Caco-2 (cell line): ENCODE results near the gene CUEDC2. TPM values are rescaled to one million over a fixed set of nuclear protein-coding genes. Genes with fewer than 3 reads are reported as not detected.

Experiments used
- BruUV-seq: library from RNA; stranded (reverse); fragments of 400-500 nt; replicated peaks from 2 replicates; lab custom pipeline; 2021; lab: Mats Ljungman, UMichigan
- CTCF ChIA-PET: fragments of 300-600 bp; sonication (Branson Sonifier 250); formaldehyde crosslinking; loops from one replicate; lab custom pipeline; 2022; ENCODE audit warnings: antibody characterized with exemption; lab: Charles Lee
- POLR2A ChIA-PET: fragments of 300-600 bp; sonication (Branson Sonifier 250); formaldehyde crosslinking; loops from one replicate; lab custom pipeline; 2022; ENCODE audit warnings: antibody characterized with exemption; lab: Charles Lee
- DNase-seq, 2 experiments: peaks; one replicate each; pipeline versions ENCODE4 v3.0.0 to v3.0.0-alpha.2; 2020 to 2022
- H3K27me3 ChIP-seq: replicated peaks from 2 replicates; pipeline ENCODE4 v1.6.0; 2011; ENCODE audit warnings: low read length; ENCODE audit not compliant: control insufficient read depth, insufficient read depth
- H3K36me3 ChIP-seq: 2 replicates; pipeline ENCODE4 v1.5.1; 2011; ENCODE audit warnings: low read length; ENCODE audit not compliant: control insufficient read depth, insufficient read depth
- H3K4me1 ChIP-seq: fragments of 250-450 bp; sonication (Bioruptor Pico); 2 replicates; pipeline ENCODE4 v1.5.1; 2020; ENCODE audit warnings: mild to moderate bottlenecking
- H3K4me3 ChIP-seq: 2 replicates; pipeline ENCODE4 v1.5.1; 2011; ENCODE audit warnings: low read depth, mild to moderate bottlenecking, control low read depth, low read length
- H3K9me3 ChIP-seq: fragments of 250-450 bp; sonication (Bioruptor Pico); 2 replicates; pipeline ENCODE4 v1.5.1; 2020; ENCODE audit warnings: mild to moderate bottlenecking, moderate library complexity
- H3K27ac Mint-ChIP-seq: one replicate; pipeline ENCODE4 v1.8.0; 2022; ENCODE audit warnings: mixed read lengths; ENCODE audit not compliant: unreplicated experiment
- H3K27me3 Mint-ChIP-seq: one replicate; pipeline ENCODE4 v1.8.0; 2022; ENCODE audit warnings: mixed read lengths; ENCODE audit not compliant: insufficient read depth, unreplicated experiment
- H3K36me3 Mint-ChIP-seq: one replicate; pipeline ENCODE4 v1.8.0; 2022; ENCODE audit warnings: mild to moderate bottlenecking, mixed read lengths; ENCODE audit not compliant: insufficient read depth, unreplicated experiment
- H3K4me1 Mint-ChIP-seq: one replicate; pipeline ENCODE4 v1.8.0; 2022; ENCODE audit warnings: low read depth, mixed read lengths; ENCODE audit not compliant: unreplicated experiment
- H3K4me3 Mint-ChIP-seq: one replicate; pipeline ENCODE4 v1.8.0; 2022; ENCODE audit warnings: mild to moderate bottlenecking, moderate library complexity, mixed read lengths; ENCODE audit not compliant: unreplicated experiment
- H3K9me3 Mint-ChIP-seq: one replicate; pipeline ENCODE4 v1.8.0; 2022; ENCODE audit warnings: mixed read lengths; ENCODE audit not compliant: unreplicated experiment
- intact Hi-C: fragments of 100-400 bp; cut with micrococcal nuclease; formaldehyde crosslinking; loops from one replicate; pipeline ENCODE4 v1.10.0; 2022; ENCODE audit not compliant: unreplicated experiment
- total RNA-seq: library from RNA; stranded (reverse); gene quantifications from 2 replicates; pipeline ENCODE4 v1.2.3, GENCODE V29; 2022
- TF ChIP-seq, protein P1 (sequence below), 2 experiments: fragments of 200-600 bp in 1 of 2; IDR thresholded peaks; 1 replicate in 1 of 2; 2 replicates in 1 of 2; pipeline versions ENCODE4 v1.5.1 to v1.8.0; 2011 to 2022; ENCODE audit warnings: antibody characterized with exemption in 1 of 2, control low read depth in 1 of 2, inconsistent platforms in 1 of 2, low read depth in 1 of 2, low read length in 1 of 2, mild to moderate bottlenecking in 1 of 2, moderate library complexity in 1 of 2; ENCODE audit not compliant: insufficient read depth in 1 of 2, severe bottlenecking in 1 of 2, unreplicated experiment in 1 of 2

Gene CUEDC2
- total RNA-seq, 1 experiment from 2014 or later, result 32.1 TPM

- Mint-ChIP-seq H3K9me3 (no peaks in the 10 kb centered on the region), H3K27ac (peak overlapping the region; percentile 91), H3K4me1 (peaks cover 30% of the 10 kb centered on the region), H3K36me3 (peaks cover 63% of the 10 kb centered on the region), H3K27me3 (no peaks in the 10 kb centered on the region), H3K4me3 (peak overlapping the region; percentile 51)
- Histone ChIP-seq H3K9me3 (no peaks in the 10 kb centered on the region), H3K4me1 (peaks cover 53% of the 10 kb centered on the region), H3K27me3 (no peaks in the 10 kb centered on the region), H3K36me3 (0 out of 2 replicates have a peak, but pooled peaks cover 1% of the 10 kb centered on the region), H3K4me3 (no peak overlapping the region)
- no peak for DNase-seq
- POLR2A ChIA-PET, result interaction anchor here (0.6 to 0.7 kb wide), 2 partner anchors 49 to 261 kb away, joined by 3 to 5 read pairs; no protein-coding TSS in a partner anchor
- BruUV-seq, result no TSS peak
- CTCF ChIA-PET, result interaction anchor here (0.6 to 1.2 kb wide), 3 partner anchors 32 to 54 kb away, joined by 3 read pairs; partner anchors contain the start of genes ACTR1A and FBXL15
- intact Hi-C loops, result no loop called here
- TF ChIP-seq, protein P1, sequence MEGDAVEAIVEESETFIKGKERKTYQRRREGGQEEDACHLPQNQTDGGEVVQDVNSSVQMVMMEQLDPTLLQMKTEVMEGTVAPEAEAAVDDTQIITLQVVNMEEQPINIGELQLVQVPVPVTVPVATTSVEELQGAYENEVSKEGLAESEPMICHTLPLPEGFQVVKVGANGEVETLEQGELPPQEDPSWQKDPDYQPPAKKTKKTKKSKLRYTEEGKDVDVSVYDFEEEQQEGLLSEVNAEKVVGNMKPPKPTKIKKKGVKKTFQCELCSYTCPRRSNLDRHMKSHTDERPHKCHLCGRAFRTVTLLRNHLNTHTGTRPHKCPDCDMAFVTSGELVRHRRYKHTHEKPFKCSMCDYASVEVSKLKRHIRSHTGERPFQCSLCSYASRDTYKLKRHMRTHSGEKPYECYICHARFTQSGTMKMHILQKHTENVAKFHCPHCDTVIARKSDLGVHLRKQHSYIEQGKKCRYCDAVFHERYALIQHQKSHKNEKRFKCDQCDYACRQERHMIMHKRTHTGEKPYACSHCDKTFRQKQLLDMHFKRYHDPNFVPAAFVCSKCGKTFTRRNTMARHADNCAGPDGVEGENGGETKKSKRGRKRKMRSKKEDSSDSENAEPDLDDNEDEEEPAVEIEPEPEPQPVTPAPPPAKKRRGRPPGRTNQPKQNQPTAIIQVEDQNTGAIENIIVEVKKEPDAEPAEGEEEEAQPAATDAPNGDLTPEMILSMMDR (IDR thresholded peaks at IDR 0.05; ENCODE audit: insufficient read depth in 1 of 2, low read depth in 1 of 2, low read length in 1 of 2, severe bottlenecking in 1 of 2, unreplicated experiment in 1 of 2), result no peak
These were observed 20.4 kb upstream of the CUEDC2 start for GRCh38 chr10:102452672-102453340.

GRCh38 chr10:102451105-102451969, 19.0 kb upstream of the CUEDC2 start, which contains the start of gene C10orf95:
TSS of gene C10orf95 (minus strand) at chr10:102451543. CDS start at chr10:102451093, 450 bp downstream.
- Histone ChIP-seq H3K4me3 (peak within 1 kb of the TSS; percentile 84), H3K9me3 (no peaks in the 10 kb centered on the region), H3K4me1 (peaks cover 49% of the 10 kb centered on the region), H3K27me3 (no peaks in the 10 kb centered on the region), H3K36me3 (0 out of 2 replicates have a peak, but pooled peaks cover 1% of the 10 kb centered on the region)
- Mint-ChIP-seq H3K4me3 (peak within 1 kb of the TSS; percentile 90), H3K36me3 (peaks cover 59% of the 10 kb centered on the region), H3K4me1 (peaks cover 30% of the 10 kb centered on the region), H3K27me3 (no peaks in the 10 kb centered on the region), H3K27ac (peak within 1 kb of the TSS; percentile 90), H3K9me3 (no peaks in the 10 kb centered on the region)
- no peak for DNase-seq
- CTCF ChIA-PET, result interaction anchor here (0.6 to 2.0 kb wide), 6 partner anchors 19 to 282 kb away, joined by 3 to 8 read pairs (median 4); partner anchors contain the start of genes ARL3, CUEDC2, SFXN2 and TRIM8
- BruUV-seq, result no TSS peak
- TF ChIP-seq, protein P1 (IDR thresholded peaks at IDR 0.05; ENCODE audit: insufficient read depth in 1 of 2, low read depth in 1 of 2, low read length in 1 of 2, severe bottlenecking in 1 of 2, unreplicated experiment in 1 of 2), result no peak
- intact Hi-C loops, result no loop called here
- POLR2A ChIA-PET, result interaction anchor here (0.6 to 2.4 kb wide), 7 partner anchors 9 to 142 kb away, joined by 3 to 23 read pairs (median 5); partner anchors contain the start of gene CUEDC2
